ENCODE data around the gene MYL2.

DNA sequence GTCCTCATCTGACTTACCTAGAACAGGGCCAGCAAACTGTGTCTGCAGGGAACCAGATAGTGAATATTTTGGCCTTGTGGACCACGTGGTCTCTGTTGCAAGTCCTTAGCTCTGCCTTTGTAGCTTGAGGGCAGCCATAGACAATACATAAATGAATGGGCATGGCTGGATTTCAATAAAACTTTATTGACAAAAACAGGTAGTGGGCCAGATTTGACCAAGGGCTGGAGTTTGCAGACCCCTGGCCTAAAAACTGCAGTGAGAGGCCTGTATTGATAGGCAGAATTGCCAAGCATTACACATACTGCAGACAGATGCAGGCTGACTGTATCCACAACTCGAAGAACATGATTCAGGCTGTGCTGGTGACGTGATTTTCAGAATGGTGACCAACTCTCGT is 48.3 kb downstream of the MYL2 start:
- TF ChIP-seq, protein P1, sequence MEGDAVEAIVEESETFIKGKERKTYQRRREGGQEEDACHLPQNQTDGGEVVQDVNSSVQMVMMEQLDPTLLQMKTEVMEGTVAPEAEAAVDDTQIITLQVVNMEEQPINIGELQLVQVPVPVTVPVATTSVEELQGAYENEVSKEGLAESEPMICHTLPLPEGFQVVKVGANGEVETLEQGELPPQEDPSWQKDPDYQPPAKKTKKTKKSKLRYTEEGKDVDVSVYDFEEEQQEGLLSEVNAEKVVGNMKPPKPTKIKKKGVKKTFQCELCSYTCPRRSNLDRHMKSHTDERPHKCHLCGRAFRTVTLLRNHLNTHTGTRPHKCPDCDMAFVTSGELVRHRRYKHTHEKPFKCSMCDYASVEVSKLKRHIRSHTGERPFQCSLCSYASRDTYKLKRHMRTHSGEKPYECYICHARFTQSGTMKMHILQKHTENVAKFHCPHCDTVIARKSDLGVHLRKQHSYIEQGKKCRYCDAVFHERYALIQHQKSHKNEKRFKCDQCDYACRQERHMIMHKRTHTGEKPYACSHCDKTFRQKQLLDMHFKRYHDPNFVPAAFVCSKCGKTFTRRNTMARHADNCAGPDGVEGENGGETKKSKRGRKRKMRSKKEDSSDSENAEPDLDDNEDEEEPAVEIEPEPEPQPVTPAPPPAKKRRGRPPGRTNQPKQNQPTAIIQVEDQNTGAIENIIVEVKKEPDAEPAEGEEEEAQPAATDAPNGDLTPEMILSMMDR (IDR thresholded peaks at IDR 0.05): no peak
- TF ChIP-seq POLR2A (IDR thresholded peaks at IDR 0.05): no peak

Measured in lower leg skin (tissue), 3 donors.